ENCODE results near the gene ACBD4. TPM values are rescaled to one million over a fixed set of nuclear protein-coding genes. Genes with fewer than 3 reads are reported as not detected.

Gene ACBD4
- total RNA-seq, 1 donor from 2014 or later = 9.4 TPM

DNA sequence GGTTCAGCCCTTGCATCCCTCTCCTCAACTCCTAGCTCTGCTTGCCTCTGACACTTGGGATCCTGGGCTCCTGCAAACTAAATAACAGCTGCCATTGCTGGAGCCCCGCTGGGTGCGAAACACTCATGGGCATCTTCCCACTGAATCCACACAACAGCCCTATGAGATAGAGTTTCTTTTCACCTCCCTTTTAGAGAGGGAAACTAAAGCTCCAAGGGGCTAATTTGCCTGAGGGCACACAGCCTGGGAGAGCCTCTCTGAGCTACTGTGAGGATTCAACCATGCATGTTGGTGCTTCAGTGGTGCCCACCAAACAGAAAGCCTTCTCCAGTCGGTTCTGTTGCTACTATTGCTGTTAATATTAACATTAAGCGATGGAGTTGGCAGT lies 4.0 kb downstream of the ACBD4 start:
- Mint-ChIP-seq H3K36me3 (ENCODE audit: low read depth, unreplicated experiment) (peaks cover 3% of the 10 kb centered on the region), H3K27me3 (ENCODE audit: unreplicated experiment) (peaks cover 9% of the 10 kb centered on the region), H3K4me1 (ENCODE audit: unreplicated experiment) (no peaks in the 10 kb centered on the region), H3K9me3 (ENCODE audit: unreplicated experiment) (no peaks in the 10 kb centered on the region), H3K27ac (ENCODE audit: unreplicated experiment) (no peak overlapping the region), H3K4me3 (ENCODE audit: unreplicated experiment) (no peak overlapping the region)
- no peak for DNase-seq (ENCODE audit: low spot score)
- TF ChIP-seq, protein P1, sequence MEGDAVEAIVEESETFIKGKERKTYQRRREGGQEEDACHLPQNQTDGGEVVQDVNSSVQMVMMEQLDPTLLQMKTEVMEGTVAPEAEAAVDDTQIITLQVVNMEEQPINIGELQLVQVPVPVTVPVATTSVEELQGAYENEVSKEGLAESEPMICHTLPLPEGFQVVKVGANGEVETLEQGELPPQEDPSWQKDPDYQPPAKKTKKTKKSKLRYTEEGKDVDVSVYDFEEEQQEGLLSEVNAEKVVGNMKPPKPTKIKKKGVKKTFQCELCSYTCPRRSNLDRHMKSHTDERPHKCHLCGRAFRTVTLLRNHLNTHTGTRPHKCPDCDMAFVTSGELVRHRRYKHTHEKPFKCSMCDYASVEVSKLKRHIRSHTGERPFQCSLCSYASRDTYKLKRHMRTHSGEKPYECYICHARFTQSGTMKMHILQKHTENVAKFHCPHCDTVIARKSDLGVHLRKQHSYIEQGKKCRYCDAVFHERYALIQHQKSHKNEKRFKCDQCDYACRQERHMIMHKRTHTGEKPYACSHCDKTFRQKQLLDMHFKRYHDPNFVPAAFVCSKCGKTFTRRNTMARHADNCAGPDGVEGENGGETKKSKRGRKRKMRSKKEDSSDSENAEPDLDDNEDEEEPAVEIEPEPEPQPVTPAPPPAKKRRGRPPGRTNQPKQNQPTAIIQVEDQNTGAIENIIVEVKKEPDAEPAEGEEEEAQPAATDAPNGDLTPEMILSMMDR (IDR thresholded peaks at IDR 0.05; ENCODE audit: unreplicated experiment) = no peak

DNA sequence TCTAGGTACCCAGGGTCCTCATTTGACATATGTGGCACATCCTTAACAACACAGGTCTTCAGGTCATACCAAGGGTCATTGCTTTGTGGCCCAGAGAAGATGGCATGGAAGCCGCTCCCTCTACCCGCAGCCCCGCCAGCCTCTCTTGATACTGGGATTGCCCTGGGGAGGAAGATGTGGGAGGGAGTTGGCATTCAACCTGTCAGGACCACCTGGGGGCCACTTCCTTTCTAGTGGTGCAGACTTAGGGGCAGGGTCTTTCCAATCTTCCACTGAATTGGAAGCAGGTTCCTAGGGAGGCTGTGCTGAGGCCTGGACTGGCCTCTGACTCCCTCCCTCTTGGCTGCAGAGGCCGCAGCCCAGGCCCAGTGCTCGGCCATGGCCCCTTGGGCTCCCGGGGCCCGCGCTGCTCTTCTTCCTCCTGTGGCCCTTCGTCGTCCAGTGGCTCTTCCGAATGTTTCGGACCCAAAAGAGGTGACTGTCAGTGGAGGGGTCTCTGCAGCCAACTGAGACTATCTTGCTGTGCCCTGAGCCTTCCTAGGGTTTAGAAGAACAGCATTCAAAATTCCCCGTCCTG lies 7.7 kb downstream of the ACBD4 start:
- no peak overlapping the region for H3K27ac Mint-ChIP-seq (ENCODE audit: unreplicated experiment)
- DNase-seq (ENCODE audit: low spot score) = no peak

DNA sequence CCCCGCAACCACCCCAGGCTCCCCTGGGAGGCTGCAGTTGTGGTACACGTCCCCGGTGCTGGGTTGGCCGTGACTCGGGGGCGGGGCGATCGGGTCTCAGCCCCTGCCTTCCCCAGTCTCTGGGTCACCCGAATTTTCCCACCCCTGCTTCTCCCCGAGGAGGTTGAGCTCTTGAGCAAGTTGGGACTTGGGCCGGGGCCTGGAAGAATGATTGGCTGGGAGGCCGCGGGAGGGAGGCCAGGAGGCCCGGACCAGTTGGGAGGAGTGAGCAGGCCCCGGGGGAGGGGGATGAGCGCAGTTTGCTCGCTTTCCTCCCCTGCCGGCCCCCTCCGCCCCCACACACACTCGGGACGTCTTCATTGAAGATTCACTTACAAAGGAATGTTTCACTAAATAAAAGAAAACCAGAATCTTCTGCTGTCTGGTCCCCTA lies 8.3 kb downstream of the ACBD4 start:
- TF ChIP-seq, protein P1 (IDR thresholded peaks at IDR 0.05; ENCODE audit: unreplicated experiment) = no peak
- Mint-ChIP-seq H3K27ac (ENCODE audit: unreplicated experiment) (no peak overlapping the region), H3K9me3 (ENCODE audit: unreplicated experiment) (no peaks in the 10 kb centered on the region), H3K36me3 (ENCODE audit: low read depth, unreplicated experiment) (peaks cover 3% of the 10 kb centered on the region), H3K4me3 (ENCODE audit: unreplicated experiment) (peak overlapping the region; percentile 67), H3K27me3 (ENCODE audit: unreplicated experiment) (peaks cover 20% of the 10 kb centered on the region), H3K4me1 (ENCODE audit: unreplicated experiment) (peaks cover 12% of the 10 kb centered on the region)
- peak; percentile 47 for DNase-seq (ENCODE audit: low spot score)

More for the DNA sequence above, 7.7 kb downstream of the ACBD4 start:
- Mint-ChIP-seq H3K4me1 (ENCODE audit: unreplicated experiment) (peaks cover 12% of the 10 kb centered on the region), H3K36me3 (ENCODE audit: low read depth, unreplicated experiment) (peaks cover 5% of the 10 kb centered on the region), H3K9me3 (ENCODE audit: unreplicated experiment) (no peaks in the 10 kb centered on the region), H3K27me3 (ENCODE audit: unreplicated experiment) (peaks cover 15% of the 10 kb centered on the region), H3K4me3 (ENCODE audit: unreplicated experiment) (peak overlapping the region; percentile 31)
- TF ChIP-seq, protein P1 (IDR thresholded peaks at IDR 0.05; ENCODE audit: unreplicated experiment) = no peak

DNA sequence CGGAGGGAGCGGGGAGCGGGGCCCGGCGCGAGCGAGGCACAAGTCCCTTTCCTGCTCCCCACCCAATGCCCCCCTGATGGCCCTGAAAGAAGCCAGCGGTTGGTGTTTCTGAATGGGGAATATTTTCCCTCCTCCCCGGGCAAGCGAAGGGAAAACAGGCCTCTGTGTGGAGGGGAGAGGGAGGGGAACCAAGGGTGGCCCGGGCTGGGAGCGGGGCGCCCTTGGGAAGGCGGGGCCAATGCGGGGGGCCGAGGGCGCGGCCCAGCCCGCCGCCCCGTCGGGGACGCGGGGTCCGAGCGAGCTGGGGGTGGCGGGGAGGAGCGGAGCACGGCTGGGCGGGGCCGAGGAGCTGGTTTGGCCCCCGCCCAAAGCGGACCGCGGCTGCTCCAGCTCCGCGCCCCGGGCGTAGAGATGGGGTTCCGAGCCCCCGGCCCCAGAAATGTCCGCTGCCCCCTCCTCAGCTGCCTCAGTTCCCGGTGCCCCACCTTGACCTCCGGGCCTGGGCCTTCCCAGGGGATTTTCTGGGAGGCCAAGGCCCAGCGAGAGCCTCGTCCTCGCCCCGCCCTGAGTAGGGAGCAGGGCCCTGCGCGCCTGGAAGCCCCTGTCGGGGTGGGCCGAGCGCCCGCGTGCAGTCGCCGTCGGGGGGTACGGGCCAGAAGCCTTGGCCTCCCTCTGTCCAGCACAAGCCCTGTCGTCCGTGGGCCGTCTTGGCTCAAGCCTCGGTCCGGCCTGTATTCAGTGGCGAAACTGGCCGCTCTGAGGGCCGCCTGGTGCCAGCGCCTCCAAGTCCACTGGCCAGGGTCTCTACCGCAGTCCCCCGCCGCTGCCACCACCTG lies 8.9 kb downstream of the ACBD4 start:
- Mint-ChIP-seq H3K27me3 (ENCODE audit: unreplicated experiment) (peaks cover 20% of the 10 kb centered on the region), H3K27ac (ENCODE audit: unreplicated experiment) (no peak overlapping the region), H3K36me3 (ENCODE audit: low read depth, unreplicated experiment) (peaks cover 3% of the 10 kb centered on the region), H3K4me1 (ENCODE audit: unreplicated experiment) (peaks cover 14% of the 10 kb centered on the region), H3K4me3 (ENCODE audit: unreplicated experiment) (no peak overlapping the region), H3K9me3 (ENCODE audit: unreplicated experiment) (no peaks in the 10 kb centered on the region)
- DNase-seq (ENCODE audit: low spot score) = no peak
- TF ChIP-seq, protein P1 (IDR thresholded peaks at IDR 0.05; ENCODE audit: unreplicated experiment) = no peak

DNA sequence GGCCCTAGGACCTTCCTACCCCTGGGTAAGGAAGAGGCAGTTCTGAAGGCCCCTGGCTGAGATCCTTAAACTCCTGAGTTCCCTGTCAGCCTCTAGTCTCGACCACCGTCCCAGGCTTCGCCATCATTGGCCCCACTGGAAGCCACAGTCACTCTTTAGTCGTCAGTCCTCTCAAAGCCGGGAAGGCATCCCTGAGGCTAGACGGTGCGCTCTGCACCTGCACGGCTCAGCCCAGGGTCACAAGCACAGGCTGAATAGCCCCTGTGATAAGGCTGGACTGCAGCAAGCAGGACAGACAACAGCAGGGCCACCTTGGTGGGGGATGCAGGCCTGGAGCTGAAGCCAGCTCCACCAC lies 9.5 kb downstream of the ACBD4 start:
- no peaks in the 10 kb centered on the region for H3K9me3 Mint-ChIP-seq (ENCODE audit: unreplicated experiment)
- peaks cover 16% of the 10 kb centered on the region for H3K4me1 Mint-ChIP-seq (ENCODE audit: unreplicated experiment)
- peaks cover 20% of the 10 kb centered on the region for H3K27me3 Mint-ChIP-seq (ENCODE audit: unreplicated experiment)
- no peak for DNase-seq (ENCODE audit: low spot score)
- TF ChIP-seq, protein P1 (IDR thresholded peaks at IDR 0.05; ENCODE audit: unreplicated experiment) = no peak
- H3K4me3 Mint-ChIP-seq (ENCODE audit: unreplicated experiment) = no peak overlapping the region
- H3K27ac Mint-ChIP-seq (ENCODE audit: unreplicated experiment) = no peak overlapping the region
- peaks cover 3% of the 10 kb centered on the region for H3K36me3 Mint-ChIP-seq (ENCODE audit: low read depth, unreplicated experiment)

Measured in endothelial cell (in vitro differentiated cells).